NCI-H1417 (cell line): Measurements from ENCODE around the gene NME4.

Experiments used
- DNase-seq, 3 experiments: peaks; one replicate each; lab custom pipeline; 2025; lab: John Stamatoyannopoulos, UW

The NME4 gene

GRCh38 chr16:426115-426905 lies 29.3 kb downstream of the NME4 start:
- peak in 2 of 3 experiments; percentile 51 to 57 for DNase-seq

- DNase-seq, result peak in 1 of 3 experiments; percentile 49
Measured at GRCh38 chr16:426906-427249, 29.9 kb downstream of the NME4 start.

GRCh38 chr16:427250-427649 lies 30.3 kb downstream of the NME4 start:
- no peak for DNase-seq

DNA sequence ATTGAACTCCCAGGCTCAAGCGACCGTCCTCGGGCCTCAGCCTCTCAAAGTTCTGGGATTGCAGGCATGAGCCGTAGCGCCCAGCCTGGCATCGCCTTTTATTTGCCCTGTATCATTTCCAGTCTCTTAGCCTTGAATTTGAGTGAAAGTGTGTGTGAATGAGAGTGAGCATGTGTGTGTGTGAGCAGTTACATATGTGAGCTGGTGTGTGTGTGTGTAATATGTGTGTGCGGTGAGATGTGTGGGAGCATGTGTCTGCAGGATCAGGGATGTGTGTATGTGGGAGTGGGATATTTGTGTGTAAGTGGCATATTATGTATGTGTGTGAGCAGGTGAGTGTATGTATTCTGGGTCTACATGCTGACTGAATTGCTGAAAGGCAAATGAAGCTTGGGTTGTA lies 33.9 kb downstream of the NME4 start:
- no peak for DNase-seq

DNA sequence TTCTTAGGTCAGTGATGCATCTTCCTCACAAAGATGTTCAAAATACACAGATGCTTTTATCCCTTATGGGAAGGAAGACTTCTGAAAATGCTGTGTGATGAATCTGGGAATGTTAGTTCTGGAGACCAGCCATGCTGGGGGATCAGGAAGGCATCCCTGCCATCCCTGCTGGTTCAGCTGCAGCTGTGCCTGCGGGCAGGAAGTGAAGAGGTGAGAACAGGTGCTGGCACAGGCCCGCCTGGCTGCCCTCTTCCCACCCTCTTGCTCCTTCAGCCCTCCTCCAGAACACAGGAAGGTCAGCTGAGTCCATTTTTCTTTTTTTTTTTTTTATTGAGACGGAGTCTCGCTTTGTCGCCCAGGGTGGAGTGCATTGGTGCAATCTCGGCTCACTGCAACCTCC lies 43.6 kb downstream of the NME4 start:
- DNase-seq, result peak in 1 of 3 experiments; percentile 53

DNA sequence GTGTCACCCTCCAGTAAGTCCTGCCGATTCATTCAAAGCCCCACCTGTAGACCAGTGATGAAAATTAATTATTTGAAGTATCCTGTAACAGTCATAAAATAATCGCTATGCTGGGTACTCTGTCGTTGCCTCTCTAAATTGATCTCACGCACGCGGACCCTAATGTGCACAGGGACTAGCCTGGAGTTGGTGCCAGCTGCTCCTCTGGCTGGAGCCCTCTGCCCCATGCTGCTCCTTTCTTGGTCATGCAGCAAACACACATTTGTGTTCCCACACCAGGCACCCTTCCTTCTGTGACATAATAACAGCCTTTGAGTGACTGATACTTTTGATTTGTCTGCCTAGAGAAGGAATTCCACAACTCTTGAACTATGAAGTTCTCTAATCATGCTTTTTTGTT lies 44.4 kb downstream of the NME4 start:
- peak in 1 of 3 experiments; percentile 57 for DNase-seq

DNA sequence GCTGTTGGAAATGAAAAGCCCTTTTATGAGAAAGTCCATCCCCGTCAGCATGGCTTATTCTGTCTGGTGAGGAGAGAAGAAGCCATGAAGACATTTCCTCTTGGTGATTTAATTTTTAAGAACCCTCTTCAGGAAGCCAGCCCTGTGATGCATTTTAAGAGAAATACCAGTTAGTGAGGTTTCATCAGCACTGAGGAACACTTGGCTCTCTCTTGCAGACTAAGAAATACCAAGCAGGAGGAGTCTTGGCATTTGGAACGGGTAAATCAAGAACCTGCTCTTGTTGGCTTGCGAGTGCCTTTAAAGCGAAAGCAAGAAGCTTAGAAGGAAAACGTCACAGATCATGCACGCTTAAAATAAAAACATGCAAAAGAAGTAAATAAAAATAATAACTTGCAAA lies 46.0 kb downstream of the NME4 start:
- no peak for DNase-seq

GRCh38 chr16:444027-444426 lies 47.0 kb downstream of the NME4 start:
- no peak for DNase-seq

DNA sequence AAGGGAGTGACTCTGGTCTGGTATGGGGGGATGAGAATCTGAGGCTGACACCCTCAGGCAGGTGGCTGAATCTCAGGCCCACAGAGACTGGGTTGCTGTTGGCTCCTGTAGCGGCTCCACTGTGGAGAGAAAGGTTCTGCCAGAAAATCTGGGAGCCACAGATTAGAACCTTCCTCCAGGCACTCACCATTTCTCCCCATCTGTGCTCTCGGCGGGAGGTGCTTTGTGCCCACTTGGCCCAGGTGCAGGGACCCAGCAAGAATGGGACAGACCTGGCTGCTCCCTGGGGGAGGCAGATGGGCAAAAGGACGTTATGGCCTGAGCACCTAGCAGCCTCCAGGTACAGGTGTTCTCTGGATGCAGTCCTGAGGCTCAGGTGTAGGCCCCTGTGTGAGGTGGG lies 48.6 kb downstream of the NME4 start:
- peak in 1 of 3 experiments; percentile 22 for DNase-seq
